Parathyroid adenoma (tissue), 2 donors: ENCODE results near the gene COL11A2.
A peak's percentile ranks its signal among the peaks of the same experiment; 100 is the strongest.

Source experiments
- H2AFZ ChIP-seq: fragments of 300-600 bp; sonication (generic); one replicate; pipeline ENCODE4 v1.7.0; 2017; ENCODE audit warnings: antibody characterized with exemption, mild to moderate bottlenecking
- H3K27ac ChIP-seq: fragments of 300-600 bp; sonication (generic); one replicate; pipeline ENCODE4 v1.7.0; 2017
- H3K27me3 ChIP-seq: fragments of 300-600 bp; sonication (generic); one replicate; pipeline ENCODE4 v1.7.0; 2017; ENCODE audit warnings: low read length; ENCODE audit not compliant: control insufficient read depth, insufficient read depth
- H3K36me3 ChIP-seq: fragments of 300-600 bp; sonication (generic); one replicate; pipeline ENCODE4 v1.7.0; 2017; ENCODE audit warnings: low read length; ENCODE audit not compliant: control insufficient read depth, insufficient read depth
- H3K4me1 ChIP-seq: fragments of 300-600 bp; sonication (generic); one replicate; pipeline ENCODE4 v1.7.0; 2017; ENCODE audit warnings: control low read depth
- H3K4me2 ChIP-seq: fragments of 300-600 bp; sonication (generic); one replicate; pipeline ENCODE4 v1.7.0; 2017; ENCODE audit warnings: low read length
- H3K4me3 ChIP-seq: fragments of 300-600 bp; sonication (generic); one replicate; pipeline ENCODE4 v1.7.0; 2017; ENCODE audit warnings: low read depth, low read length
- H3K79me2 ChIP-seq: fragments of 300-600 bp; sonication (generic); one replicate; pipeline ENCODE4 v1.7.0; 2017; ENCODE audit warnings: control low read depth
- H3K9ac ChIP-seq: fragments of 300-600 bp; sonication (generic); one replicate; pipeline ENCODE4 v1.7.0; 2017; ENCODE audit warnings: mild to moderate bottlenecking
- H3K9me3 ChIP-seq: fragments of 300-600 bp; sonication (generic); one replicate; pipeline ENCODE4 v1.7.0; 2017; ENCODE audit warnings: low read length; ENCODE audit not compliant: control insufficient read depth
- TF ChIP-seq, protein P1 (sequence below): fragments of 300-600 bp; sonication (generic); IDR thresholded peaks from one replicate; pipeline ENCODE4 v1.7.0; 2017; ENCODE audit warnings: antibody characterized with exemption, mild to moderate bottlenecking
- donor health status: primary hyperparathyroidism.

Gene COL11A2

DNA sequence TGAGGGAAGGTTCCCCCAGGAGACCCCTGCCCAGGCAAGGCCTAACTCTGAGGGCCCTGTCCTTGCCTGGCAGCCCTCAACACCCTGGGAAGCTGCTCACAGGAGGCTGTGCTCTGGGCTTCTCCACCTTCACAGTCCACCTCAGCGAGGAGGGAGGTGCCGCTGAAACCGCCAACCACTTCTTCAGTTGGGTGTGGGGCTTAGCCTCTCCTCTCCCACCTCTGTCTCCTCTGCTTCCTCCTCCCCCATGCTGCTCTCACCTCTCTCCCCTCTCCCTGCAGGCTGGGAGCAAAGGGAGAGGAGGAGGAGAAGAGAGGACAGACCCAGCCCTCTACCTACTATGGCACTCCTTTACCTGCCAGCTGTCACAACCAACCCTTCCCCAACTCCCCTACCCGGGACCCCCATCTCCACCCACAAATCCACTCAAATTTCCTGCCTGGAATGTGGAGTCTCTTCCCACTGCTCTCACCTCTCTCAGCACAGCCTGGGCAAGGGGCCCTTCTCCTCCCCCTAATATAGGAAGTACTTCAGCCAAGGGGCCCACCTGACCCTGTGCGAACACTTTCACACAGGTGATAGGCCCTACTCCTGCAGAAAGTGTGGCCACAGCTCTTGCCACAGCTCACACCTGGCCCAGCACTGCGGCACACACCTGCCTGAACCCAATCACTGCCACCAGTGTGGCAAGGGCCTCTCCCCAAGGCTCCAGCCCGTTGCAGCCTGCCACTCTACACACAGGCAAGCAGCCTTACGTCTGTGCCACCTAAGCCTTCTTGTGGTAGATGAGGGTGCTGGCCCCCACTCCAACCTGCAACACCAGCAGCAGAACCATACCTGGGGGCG lies 23.2 kb upstream of the COL11A2 start:
- Histone ChIP-seq H3K36me3 (no peaks in the 10 kb centered on the region), H3K4me3 (no peak overlapping the region), H3K4me2 (no peak overlapping the region), H3K9me3 (no peaks in the 10 kb centered on the region), H3K79me2 (no peaks in the 10 kb centered on the region), H3K27me3 (no peaks in the 10 kb centered on the region), H2AFZ (no peak overlapping the region), H3K9ac (no peak overlapping the region), H3K27ac (no peak overlapping the region), H3K4me1 (peaks cover 9% of the 10 kb centered on the region)
- TF ChIP-seq, protein P1, sequence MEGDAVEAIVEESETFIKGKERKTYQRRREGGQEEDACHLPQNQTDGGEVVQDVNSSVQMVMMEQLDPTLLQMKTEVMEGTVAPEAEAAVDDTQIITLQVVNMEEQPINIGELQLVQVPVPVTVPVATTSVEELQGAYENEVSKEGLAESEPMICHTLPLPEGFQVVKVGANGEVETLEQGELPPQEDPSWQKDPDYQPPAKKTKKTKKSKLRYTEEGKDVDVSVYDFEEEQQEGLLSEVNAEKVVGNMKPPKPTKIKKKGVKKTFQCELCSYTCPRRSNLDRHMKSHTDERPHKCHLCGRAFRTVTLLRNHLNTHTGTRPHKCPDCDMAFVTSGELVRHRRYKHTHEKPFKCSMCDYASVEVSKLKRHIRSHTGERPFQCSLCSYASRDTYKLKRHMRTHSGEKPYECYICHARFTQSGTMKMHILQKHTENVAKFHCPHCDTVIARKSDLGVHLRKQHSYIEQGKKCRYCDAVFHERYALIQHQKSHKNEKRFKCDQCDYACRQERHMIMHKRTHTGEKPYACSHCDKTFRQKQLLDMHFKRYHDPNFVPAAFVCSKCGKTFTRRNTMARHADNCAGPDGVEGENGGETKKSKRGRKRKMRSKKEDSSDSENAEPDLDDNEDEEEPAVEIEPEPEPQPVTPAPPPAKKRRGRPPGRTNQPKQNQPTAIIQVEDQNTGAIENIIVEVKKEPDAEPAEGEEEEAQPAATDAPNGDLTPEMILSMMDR: no peak

DNA sequence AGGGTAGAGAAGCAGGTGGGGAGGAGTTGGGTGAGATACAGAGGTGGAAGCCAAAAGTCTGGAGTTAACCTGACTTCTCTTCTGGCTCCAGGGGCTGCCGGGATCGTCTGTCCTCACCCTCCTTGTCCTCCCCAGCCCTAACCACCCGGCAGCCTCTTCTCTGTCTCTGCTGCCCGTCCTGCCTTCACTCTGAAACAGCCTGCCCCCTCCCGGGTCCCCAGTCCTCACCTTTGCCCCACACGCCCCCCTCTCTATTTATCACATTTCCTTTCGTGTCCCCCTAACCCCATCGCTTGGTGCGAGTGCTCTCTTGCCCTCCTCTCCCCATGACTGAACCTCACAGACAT lies 21.7 kb upstream of the COL11A2 start:
- peak overlapping the region; percentile 86 for H3K4me2 ChIP-seq
- peak overlapping the region; percentile 71 for H2AFZ ChIP-seq
- H3K36me3 ChIP-seq: no peaks in the 10 kb centered on the region
- peaks cover 9% of the 10 kb centered on the region for H3K4me1 ChIP-seq
- peak overlapping the region; percentile 43 for H3K4me3 ChIP-seq
- H3K79me2 ChIP-seq: no peaks in the 10 kb centered on the region
- no peak overlapping the region for H3K27ac ChIP-seq
- TF ChIP-seq, protein P1: no peak
- H3K27me3 ChIP-seq: no peaks in the 10 kb centered on the region
- H3K9ac ChIP-seq: no peak overlapping the region
- no peaks in the 10 kb centered on the region for H3K9me3 ChIP-seq

- Histone ChIP-seq H3K9ac (no peak overlapping the region), H3K27me3 (no peaks in the 10 kb centered on the region), H2AFZ (peak overlapping the region; percentile 71), H3K36me3 (no peaks in the 10 kb centered on the region), H3K4me2 (peak overlapping the region; percentile 86), H3K27ac (no peak overlapping the region), H3K4me1 (peaks cover 9% of the 10 kb centered on the region), H3K79me2 (no peaks in the 10 kb centered on the region), H3K4me3 (peak overlapping the region; percentile 43), H3K9me3 (no peaks in the 10 kb centered on the region)
- TF ChIP-seq, protein P1: no peak
Measured at GRCh38 chr6:33213166-33213988, 21.1 kb upstream of the COL11A2 start.

- Histone ChIP-seq H3K27ac (peak overlapping the region; percentile 25), H3K27me3 (no peaks in the 10 kb centered on the region), H3K79me2 (no peaks in the 10 kb centered on the region), H2AFZ (peak overlapping the region; percentile 71), H3K9me3 (no peaks in the 10 kb centered on the region), H3K4me1 (peaks cover 9% of the 10 kb centered on the region), H3K36me3 (no peaks in the 10 kb centered on the region), H3K4me2 (peak overlapping the region; percentile 86), H3K9ac (no peak overlapping the region), H3K4me3 (peak overlapping the region; percentile 43)
- TF ChIP-seq, protein P1: no peak
Measured at GRCh38 chr6:33212857-33213165, 20.5 kb upstream of the COL11A2 start.
